ENCODE results near the gene LPIN2. TPM values are rescaled to one million over a fixed set of nuclear protein-coding genes. Genes with fewer than 3 reads are reported as not detected.

Gene LPIN2
- total RNA-seq, 1 donor from 2014 or later: 6.3 TPM

GRCh38 chr18:3048820-3049349 lies 35.9 kb upstream of the LPIN2 start:
- no peaks in the 10 kb centered on the region for H3K36me3 ChIP-seq (ENCODE audit: control insufficient read depth, insufficient read depth, low read length)

GRCh38 chr18:3048121-3048520 lies 35.2 kb upstream of the LPIN2 start:
- no peak for TF ChIP-seq CTCF (IDR thresholded peaks at IDR 0.05; ENCODE audit: insufficient read depth, low read length, severe bottlenecking)
- Histone ChIP-seq H3K27me3 (ENCODE audit: control insufficient read depth, insufficient read depth, low read length) (no peaks in the 10 kb centered on the region), H3K4me3 (ENCODE audit: low read depth, low read length) (no peak overlapping the region), H3K36me3 (ENCODE audit: control insufficient read depth, insufficient read depth, low read length) (no peaks in the 10 kb centered on the region)
- DNase-seq (ENCODE audit: low read depth) (no peak), FAIRE-seq (no peak)

More at GRCh38 chr18:3048820-3049349, 35.9 kb upstream of the LPIN2 start:
- TF ChIP-seq CTCF (IDR thresholded peaks at IDR 0.05; ENCODE audit: insufficient read depth, low read length, severe bottlenecking): no peak
- no peak for FAIRE-seq
- H3K4me3 ChIP-seq (ENCODE audit: low read depth, low read length): no peak overlapping the region
- no peaks in the 10 kb centered on the region for H3K27me3 ChIP-seq (ENCODE audit: control insufficient read depth, insufficient read depth, low read length)
- DNase-seq (ENCODE audit: low read depth): no peak

- no peak overlapping the region for H3K4me3 ChIP-seq (ENCODE audit: low read depth, low read length)
- FAIRE-seq (no peak), DNase-seq (ENCODE audit: low read depth) (no peak)
- H3K36me3 ChIP-seq (ENCODE audit: control insufficient read depth, insufficient read depth, low read length): no peaks in the 10 kb centered on the region
- TF ChIP-seq CTCF (IDR thresholded peaks at IDR 0.05; ENCODE audit: insufficient read depth, low read length, severe bottlenecking): no peak
- no peaks in the 10 kb centered on the region for H3K27me3 ChIP-seq (ENCODE audit: control insufficient read depth, insufficient read depth, low read length)
These were observed 33.4 kb upstream of the LPIN2 start for GRCh38 chr18:3046216-3046808.

- Histone ChIP-seq H3K36me3 (ENCODE audit: control insufficient read depth, insufficient read depth, low read length) (no peaks in the 10 kb centered on the region), H3K4me3 (ENCODE audit: low read depth, low read length) (no peak overlapping the region), H3K27me3 (ENCODE audit: control insufficient read depth, insufficient read depth, low read length) (no peaks in the 10 kb centered on the region)
- FAIRE-seq (no peak), DNase-seq (ENCODE audit: low read depth) (peak; percentile 80)
- TF ChIP-seq CTCF (IDR thresholded peaks at IDR 0.05; ENCODE audit: insufficient read depth, low read length, severe bottlenecking): no peak
These were observed 32.2 kb upstream of the LPIN2 start for GRCh38 chr18:3044931-3045698.

- Histone ChIP-seq H3K4me3 (ENCODE audit: low read depth, low read length) (no peak overlapping the region), H3K36me3 (ENCODE audit: control insufficient read depth, insufficient read depth, low read length) (no peaks in the 10 kb centered on the region), H3K27me3 (ENCODE audit: control insufficient read depth, insufficient read depth, low read length) (no peaks in the 10 kb centered on the region)
- no peak for TF ChIP-seq CTCF (IDR thresholded peaks at IDR 0.05; ENCODE audit: insufficient read depth, low read length, severe bottlenecking)
- no peak for DNase-seq (ENCODE audit: low read depth)
- no peak for FAIRE-seq
These were observed 29.4 kb upstream of the LPIN2 start for GRCh38 chr18:3042379-3042778.
